GM12891 (cell line): ENCODE results near the gene RSAD2.

Experiments
- PAX5 ChIP-seq: IDR thresholded peaks from 2 replicates; pipeline ENCODE4 v1.6.1; 2011; ENCODE audit warnings: low read length, moderate library complexity, mild to moderate bottlenecking; ENCODE audit not compliant: insufficient read depth, severe bottlenecking
- POLR2A ChIP-seq: IDR thresholded peaks from 2 replicates; pipeline ENCODE4 v1.6.1; 2011; ENCODE audit warnings: low read depth, low read length, control low read depth
- POLR2AphosphoS5 ChIP-seq: IDR thresholded peaks from 2 replicates; pipeline ENCODE4 v1.6.1; 2011; ENCODE audit warnings: low read depth, low read length, control low read depth
- TAF1 ChIP-seq: IDR thresholded peaks from 2 replicates; pipeline ENCODE4 v1.6.1; 2011; ENCODE audit warnings: low read depth, low read length, control low read depth

DNA sequence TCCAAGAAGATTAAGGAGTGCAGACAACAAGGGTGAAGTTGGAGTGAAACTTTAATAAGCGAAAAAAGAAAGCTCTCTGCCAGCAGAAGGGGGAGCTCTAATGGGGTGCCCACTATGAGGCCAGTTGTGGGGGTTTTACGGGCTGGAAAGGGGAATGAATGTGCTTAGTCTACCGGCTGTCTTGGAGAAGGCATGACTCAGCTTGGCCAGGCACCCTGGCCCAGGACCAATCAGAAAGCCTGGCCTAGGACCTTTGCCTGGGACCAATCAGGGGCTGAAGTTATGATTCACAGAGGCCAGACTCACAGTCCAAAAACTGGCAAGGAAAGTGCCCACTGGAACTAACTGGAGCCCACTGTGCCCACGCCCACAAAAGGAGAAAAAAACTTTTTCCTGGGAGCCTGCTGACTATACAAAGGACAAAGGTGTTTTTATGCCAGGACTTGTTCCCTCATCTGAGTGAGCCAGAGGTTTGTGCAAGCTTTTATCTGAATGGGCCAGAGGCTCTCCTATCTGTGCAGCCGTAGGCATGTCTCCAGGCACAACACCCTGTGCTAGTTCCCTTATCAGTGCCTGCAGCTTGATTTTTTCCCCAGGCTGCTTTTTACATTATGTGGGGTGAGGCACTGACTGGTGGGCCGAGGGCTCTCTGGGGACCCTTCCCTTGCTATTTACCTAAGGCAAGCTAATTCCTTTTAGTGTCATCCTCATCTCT lies 30.5 kb upstream of the RSAD2 start:
- TF ChIP-seq POLR2A (no peak), POLR2AphosphoS5 (no peak), TAF1 (no peak), PAX5 (no peak)
